Suprapubic skin (tissue), 4 donors: ENCODE measurements around the gene SMAD5. TPM values are rescaled to one million over a fixed set of nuclear protein-coding genes. Genes with fewer than 3 reads are reported as not detected.

Source experiments
- DNase-seq, 2 donors: peaks; one replicate each; pipeline ENCODE4 v3.0.0-alpha.2; 2019; ENCODE audit warnings: low spot score in 2 of 2
- H3K27ac ChIP-seq: fragments of 200-600 bp; sonication (generic); one replicate; pipeline ENCODE4 v1.5.1; 2019
- H3K27me3 ChIP-seq: fragments of 200-600 bp; sonication (generic); one replicate; pipeline ENCODE4 v1.5.1; 2019
- H3K36me3 ChIP-seq: fragments of 200-600 bp; sonication (generic); one replicate; pipeline ENCODE4 v1.5.1; 2019
- H3K4me1 ChIP-seq: fragments of 200-600 bp; sonication (generic); one replicate; pipeline ENCODE4 v1.5.1; 2019
- H3K4me3 ChIP-seq: fragments of 200-600 bp; sonication (generic); one replicate; pipeline ENCODE4 v1.5.1; 2019; ENCODE audit warnings: mild to moderate bottlenecking
- H3K9me3 ChIP-seq: fragments of 200-600 bp; sonication (generic); one replicate; pipeline ENCODE4 v1.5.1; 2019
- CTCF ChIP-seq, 2 donors: fragments of 200-600 bp in 1 of 2; fragments of 450-650 bp in 1 of 2; sonication (generic) in 1 of 2; IDR thresholded peaks; one replicate each; pipeline ENCODE4 v1.5.1; 2016 to 2019; ENCODE audit warnings: antibody characterized with exemption in 2 of 2, mild to moderate bottlenecking in 1 of 2, moderate library complexity in 1 of 2
- EP300 ChIP-seq: sonication (generic); formaldehyde crosslinking; IDR thresholded peaks from one replicate; pipeline ENCODE4 v1.6.1; 2017; ENCODE audit warnings: antibody characterized with exemption
- POLR2A ChIP-seq, 2 donors: fragments of 450-650 bp; IDR thresholded peaks; one replicate each; pipeline ENCODE4 v1.6.1; 2017; ENCODE audit warnings: antibody characterized with exemption in 2 of 2, mild to moderate bottlenecking in 2 of 2, moderate library complexity in 2 of 2
- POLR2AphosphoS5 ChIP-seq, 3 donors: sonication (generic); formaldehyde crosslinking; IDR thresholded peaks; one replicate each; pipeline ENCODE4 v1.6.1; 2017; ENCODE audit warnings: antibody characterized with exemption in 3 of 3
- WGBS: methylation state at CpG from one replicate; pipeline ENCODE4 v1.1.5; 2018; 5-methylcytosine and 5-hydroxymethylcytosine counted together
- total RNA-seq, 4 donors: library from RNA; depleted of rRNA; stranded (reverse); fragments of >200 nt; gene quantifications; one replicate each; pipeline ENCODE4 v1.1.0, GENCODE V29; 2016

The SMAD5 gene
- total RNA-seq, 4 donors from 2014 or later, result 63.3 to 119 (median 74.9) TPM

GRCh38 chr5:136216230-136216629, 83.6 kb downstream of the SMAD5 start:
- H3K4me3 ChIP-seq, result no peak overlapping the region
- H3K27me3 ChIP-seq, result peaks cover 23% of the 10 kb centered on the region
- TF ChIP-seq POLR2AphosphoS5 (IDR thresholded peaks at IDR 0.05) (no peak), CTCF (IDR thresholded peaks at IDR 0.05) (no peak), EP300 (no peak), POLR2A (IDR thresholded peaks at IDR 0.05) (no peak)
- no peak for DNase-seq
- 88% methylated on average over 8 of the region's 8 CpGs for WGBS
- no peaks in the 10 kb centered on the region for H3K4me1 ChIP-seq
- no peaks in the 10 kb centered on the region for H3K36me3 ChIP-seq
- H3K9me3 ChIP-seq, result no peaks in the 10 kb centered on the region
- H3K27ac ChIP-seq, result no peak overlapping the region

- Histone ChIP-seq H3K9me3 (no peaks in the 10 kb centered on the region), H3K4me3 (no peak overlapping the region), H3K4me1 (no peaks in the 10 kb centered on the region), H3K27ac (no peak overlapping the region), H3K36me3 (no peaks in the 10 kb centered on the region), H3K27me3 (peaks cover 8% of the 10 kb centered on the region)
- 89% methylated on average over 4 of the region's 4 CpGs for WGBS
- no peak for DNase-seq
- TF ChIP-seq POLR2A (IDR thresholded peaks at IDR 0.05) (no peak), POLR2AphosphoS5 (IDR thresholded peaks at IDR 0.05) (no peak), CTCF (IDR thresholded peaks at IDR 0.05) (no peak), EP300 (no peak)
These were observed 88.7 kb downstream of the SMAD5 start for GRCh38 chr5:136221340-136221739.

GRCh38 chr5:136222580-136223235, 90.1 kb downstream of the SMAD5 start:
- 50% methylated on average over 3 of the region's 4 CpGs for WGBS
- DNase-seq, result no peak
- Histone ChIP-seq H3K27ac (no peak overlapping the region), H3K9me3 (no peaks in the 10 kb centered on the region), H3K4me3 (no peak overlapping the region), H3K4me1 (no peaks in the 10 kb centered on the region), H3K36me3 (no peaks in the 10 kb centered on the region), H3K27me3 (peaks cover 8% of the 10 kb centered on the region)
- no peak for TF ChIP-seq EP300
- TF ChIP-seq POLR2A (IDR thresholded peaks at IDR 0.05), result no peak
- TF ChIP-seq POLR2AphosphoS5 (IDR thresholded peaks at IDR 0.05), result no peak
- no peak for TF ChIP-seq CTCF (IDR thresholded peaks at IDR 0.05)

GRCh38 chr5:136225796-136226195, 93.2 kb downstream of the SMAD5 start:
- H3K36me3 ChIP-seq, result no peaks in the 10 kb centered on the region
- no peak overlapping the region for H3K27ac ChIP-seq
- DNase-seq, result no peak
- TF ChIP-seq POLR2AphosphoS5 (IDR thresholded peaks at IDR 0.05) (no peak), CTCF (IDR thresholded peaks at IDR 0.05) (no peak), EP300 (no peak), POLR2A (IDR thresholded peaks at IDR 0.05) (no peak)
- H3K4me3 ChIP-seq, result no peak overlapping the region
- H3K27me3 ChIP-seq, result peaks cover 8% of the 10 kb centered on the region
- no peaks in the 10 kb centered on the region for H3K9me3 ChIP-seq
- no peaks in the 10 kb centered on the region for H3K4me1 ChIP-seq
- WGBS, result 21% methylated on average over 2 of the region's 2 CpGs

GRCh38 chr5:136226401-136226800, 93.8 kb downstream of the SMAD5 start:
- WGBS, result 85% methylated on average over 2 of the region's 2 CpGs
- TF ChIP-seq CTCF (IDR thresholded peaks at IDR 0.05) (no peak), POLR2AphosphoS5 (IDR thresholded peaks at IDR 0.05) (no peak), EP300 (no peak), POLR2A (IDR thresholded peaks at IDR 0.05) (no peak)
- Histone ChIP-seq H3K9me3 (no peaks in the 10 kb centered on the region), H3K27ac (no peak overlapping the region), H3K4me1 (no peaks in the 10 kb centered on the region), H3K27me3 (peaks cover 8% of the 10 kb centered on the region), H3K36me3 (no peaks in the 10 kb centered on the region), H3K4me3 (no peak overlapping the region)
- DNase-seq, result no peak
